Dermis microvascular lymphatic vessel endothelial cell (primary cell): ENCODE results near the gene TAB2. TPM values are rescaled to one million over a fixed set of nuclear protein-coding genes. Genes with fewer than 3 reads are reported as not detected.

Experiments used
- DNase-seq, 2 donors: peaks; one replicate each; pipeline versions ENCODE4 v3.0.0 to v3.0.0-alpha.2; 2010; ENCODE audit warnings: low read depth in 2 of 2
- total RNA-seq: library from RNA; depleted of rRNA; stranded (reverse); fragments of >200 nt; gene quantifications from 2 replicates; pipeline ENCODE4 v1.2.1, GENCODE V29; 2014

TAB2 gene
- total RNA-seq, 1 donor from 2014 or later = 11.4 TPM

- no peak for DNase-seq
These were observed 96.5 kb downstream of the TAB2 start for GRCh38 chr6:149414009-149414408.

DNA sequence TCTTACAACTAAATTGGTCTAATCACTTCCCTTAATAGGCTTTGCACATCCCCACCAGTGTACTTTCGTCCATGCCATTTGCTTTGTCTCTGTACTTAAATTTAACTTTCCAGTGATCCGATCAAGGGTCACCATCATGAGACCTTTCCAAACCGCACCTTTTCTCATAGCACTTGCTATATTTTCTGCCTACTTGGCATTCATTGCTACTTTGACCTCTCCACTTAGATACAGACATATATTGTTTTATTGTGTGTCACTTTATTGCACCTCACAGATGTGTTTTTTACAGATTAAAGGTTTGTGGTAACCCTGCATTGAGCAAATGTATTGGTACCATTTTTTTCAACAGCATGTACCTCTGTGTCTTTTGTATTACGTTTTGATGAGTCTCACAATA, 97.3 kb downstream of the TAB2 start:
- no peak for DNase-seq

DNA sequence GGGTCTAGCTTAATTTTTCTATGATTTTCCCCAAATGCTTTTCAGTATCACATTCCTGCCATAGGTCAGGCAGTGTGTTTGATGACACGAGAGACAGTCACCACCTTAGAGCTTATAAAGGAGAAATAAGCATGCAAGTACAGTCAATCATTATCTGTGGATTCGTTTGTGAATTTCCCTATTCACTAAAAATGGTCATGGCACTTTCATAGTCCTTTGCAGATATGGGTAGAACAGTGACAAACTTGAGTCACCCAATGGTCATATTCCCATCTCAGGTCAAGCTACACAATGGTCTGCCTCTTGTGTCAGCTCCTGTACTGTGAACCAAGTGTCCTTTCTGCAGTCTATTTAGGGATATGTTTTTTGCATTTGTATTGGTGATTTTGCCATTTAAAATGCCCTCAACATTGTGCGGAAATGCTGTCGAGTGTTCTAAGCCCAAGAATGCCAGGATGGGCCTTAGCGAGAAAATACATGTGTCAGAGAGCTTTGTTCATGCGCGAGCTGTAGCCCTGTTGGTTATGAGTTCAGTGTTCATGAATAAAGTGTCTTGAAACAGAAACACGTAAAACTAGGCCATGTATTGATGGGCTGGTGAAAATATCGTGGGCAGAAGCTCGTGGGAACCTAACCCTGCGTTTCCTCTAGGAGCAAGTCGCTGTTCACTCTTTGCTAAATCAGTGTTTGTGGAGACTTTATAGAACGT, 102.3 kb downstream of the TAB2 start:
- DNase-seq = no peak

GRCh38 chr6:149421132-149421531, 103.6 kb downstream of the TAB2 start:
- DNase-seq = no peak

DNA sequence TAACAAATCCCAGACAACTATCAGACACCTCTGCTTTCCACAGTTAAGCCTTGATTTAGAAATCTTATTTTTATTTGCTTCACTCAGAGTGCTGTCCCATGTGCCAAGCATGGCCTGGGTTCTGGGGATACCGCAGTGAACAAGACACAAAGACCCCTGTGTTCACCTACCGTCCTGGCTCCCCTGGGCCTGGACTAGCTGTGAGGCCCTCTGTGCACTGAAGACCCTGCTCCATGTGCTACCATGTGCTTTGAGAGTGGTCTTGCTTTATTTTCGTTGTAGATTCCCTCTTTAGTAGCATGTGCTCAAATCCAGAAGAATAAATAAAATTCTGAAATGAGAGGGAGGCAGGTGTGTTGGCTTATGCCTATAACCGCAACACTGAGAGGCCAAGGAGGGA, 105.1 kb downstream of the TAB2 start:
- no peak for DNase-seq

GRCh38 chr6:149423964-149424440, 106.5 kb downstream of the TAB2 start:
- no peak for DNase-seq

- DNase-seq = no peak
These were observed 107.7 kb downstream of the TAB2 start for GRCh38 chr6:149425224-149425623.

DNA sequence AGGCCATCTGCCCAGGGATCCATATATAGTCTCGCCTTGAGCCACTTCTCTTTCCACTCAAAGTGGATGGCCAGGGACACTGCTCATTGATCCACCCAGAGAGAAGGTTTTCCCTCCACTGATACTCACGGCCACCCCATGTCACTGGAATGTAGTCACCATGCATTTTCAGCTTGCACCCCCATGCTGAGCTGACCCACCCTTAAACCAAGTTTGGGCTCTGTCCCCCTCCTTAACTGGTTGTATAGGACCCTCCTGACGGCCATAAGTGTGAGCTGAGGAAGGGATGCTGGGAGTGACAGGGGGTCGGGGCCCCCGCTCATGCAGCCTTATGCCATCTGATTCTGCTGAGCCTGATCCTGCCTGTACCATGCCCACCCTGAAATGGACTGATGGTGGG, 108.2 kb downstream of the TAB2 start:
- no peak for DNase-seq

DNA sequence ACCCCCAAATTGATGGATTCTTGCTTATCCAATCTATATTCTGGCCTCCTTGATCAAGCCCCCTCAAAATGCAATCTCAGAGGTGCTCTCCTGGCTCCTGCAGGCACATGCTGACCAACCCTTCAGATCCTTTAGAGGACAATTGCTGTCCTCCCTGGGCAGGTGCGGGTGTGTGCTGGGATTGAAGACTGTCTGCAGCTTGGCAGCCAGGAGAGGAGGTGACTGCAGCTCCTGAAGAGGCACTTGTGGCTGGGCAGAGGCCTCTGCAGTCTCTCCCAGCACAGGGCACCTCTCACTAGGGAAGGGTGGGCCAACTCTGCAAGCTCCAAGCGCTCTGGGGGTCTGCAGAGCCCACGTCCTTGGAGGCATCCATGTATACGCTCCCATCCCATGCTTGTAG, 111.1 kb downstream of the TAB2 start:
- DNase-seq = no peak

GRCh38 chr6:149429427-149430360, 112.2 kb downstream of the TAB2 start:
- DNase-seq = no peak

GRCh38 chr6:149431905-149432775, 114.6 kb downstream of the TAB2 start:
- DNase-seq = peak; percentile 60 to 77

DNA sequence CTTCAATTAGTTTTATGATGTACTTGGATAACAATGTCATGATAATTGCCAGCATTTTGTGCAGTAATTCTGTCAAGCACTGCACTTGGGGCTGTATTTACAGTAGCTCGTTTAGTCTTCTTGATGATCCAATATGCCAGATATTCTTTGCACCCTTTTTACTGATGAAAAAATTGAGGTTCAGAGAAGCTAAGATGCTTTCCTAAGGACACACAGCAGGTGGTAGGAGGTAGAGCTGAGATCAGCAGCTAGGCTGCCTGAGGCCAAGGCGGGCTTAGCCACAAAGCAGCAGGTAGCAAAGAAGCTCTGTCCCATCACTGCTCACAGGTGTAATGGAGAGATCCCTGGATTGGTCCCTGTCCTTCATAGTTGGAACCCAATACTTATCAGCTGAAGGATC, 115.9 kb downstream of the TAB2 start:
- DNase-seq = no peak

- no peak for DNase-seq
These were observed 116.4 kb downstream of the TAB2 start for GRCh38 chr6:149433881-149434280.

GRCh38 chr6:149435919-149436586, 118.5 kb downstream of the TAB2 start:
- DNase-seq = no peak

DNA sequence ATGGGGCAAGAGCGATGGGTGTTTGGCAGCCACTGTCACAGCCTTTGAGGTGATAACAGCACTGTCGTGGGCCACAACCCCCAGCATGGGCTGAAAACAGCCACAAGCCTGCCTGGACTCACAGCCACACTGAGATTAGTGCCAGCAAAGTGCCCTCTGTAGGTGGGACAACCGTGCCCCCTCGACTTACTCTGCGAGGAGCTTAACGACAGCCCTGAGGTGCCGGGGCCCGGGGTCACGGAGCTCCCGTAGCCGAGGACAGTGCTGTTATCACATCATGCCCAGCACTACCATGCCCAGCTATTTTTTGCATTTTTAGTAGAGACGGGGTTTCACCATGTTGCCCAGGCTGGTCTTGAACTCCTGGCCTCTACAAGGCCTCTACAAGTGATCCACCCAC, 119.1 kb downstream of the TAB2 start:
- no peak for DNase-seq

- DNase-seq = no peak
These were observed 119.7 kb downstream of the TAB2 start for GRCh38 chr6:149437212-149437611.

DNA sequence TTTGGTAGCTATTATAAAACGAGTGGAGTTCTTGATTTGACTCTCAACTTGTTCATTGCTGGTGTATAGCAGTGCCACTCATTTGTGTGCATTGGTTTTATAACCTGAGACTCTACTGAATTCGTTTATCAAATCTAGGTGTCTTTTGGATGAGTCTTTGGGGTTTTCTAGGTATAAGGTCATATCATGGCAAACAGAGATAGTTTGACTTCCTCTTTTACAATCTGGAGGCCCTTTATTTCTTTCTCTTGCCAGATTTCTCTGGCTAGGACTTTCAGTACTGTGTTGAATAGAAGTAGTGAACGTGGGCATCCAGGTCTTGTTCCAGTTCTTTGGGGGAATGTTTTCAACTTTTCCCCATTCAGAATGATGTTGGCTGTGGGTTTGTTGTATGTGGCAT, 121.3 kb downstream of the TAB2 start:
- no peak for DNase-seq

- no peak for DNase-seq
These were observed 122.1 kb downstream of the TAB2 start for GRCh38 chr6:149439626-149440025.

GRCh38 chr6:149440735-149441671, 123.5 kb downstream of the TAB2 start:
- no peak for DNase-seq

DNA sequence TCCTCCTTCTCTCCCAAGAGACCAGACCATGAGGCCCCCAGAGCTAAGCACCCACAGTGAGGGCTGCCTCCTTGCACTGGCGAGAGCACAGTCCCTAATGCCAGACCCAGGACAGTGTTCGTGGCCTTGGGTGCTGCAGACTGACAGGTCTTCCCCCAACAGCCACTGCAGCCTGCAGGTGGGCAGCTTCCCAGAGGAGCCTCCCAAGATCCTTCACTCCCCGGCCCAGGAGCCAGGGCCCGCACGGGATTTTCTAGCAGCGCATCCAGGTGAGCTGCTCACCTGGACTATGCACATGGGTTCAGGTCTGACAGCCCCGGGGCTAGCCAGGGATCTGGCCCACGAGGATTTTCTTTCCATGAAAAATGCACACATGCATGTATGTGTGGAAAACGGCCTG, 124.2 kb downstream of the TAB2 start:
- DNase-seq = no peak
